Activated effector memory CD4-positive, alpha-beta T cell treated with Interleukin-2 at 50 U/mL for 16 hours (primary cell): Measurements from ENCODE around the gene PTPRU.

ENCODE experiments used
- DNase-seq: peaks from one replicate; pipeline ENCODE4 v3.0.0-alpha.2; 2020

The PTPRU gene

GRCh38 chr1:29320156-29320940 is 84.0 kb downstream of the PTPRU start:
- DNase-seq, result no peak

GRCh38 chr1:29321176-29321575 is 84.9 kb downstream of the PTPRU start:
- no peak for DNase-seq

DNA sequence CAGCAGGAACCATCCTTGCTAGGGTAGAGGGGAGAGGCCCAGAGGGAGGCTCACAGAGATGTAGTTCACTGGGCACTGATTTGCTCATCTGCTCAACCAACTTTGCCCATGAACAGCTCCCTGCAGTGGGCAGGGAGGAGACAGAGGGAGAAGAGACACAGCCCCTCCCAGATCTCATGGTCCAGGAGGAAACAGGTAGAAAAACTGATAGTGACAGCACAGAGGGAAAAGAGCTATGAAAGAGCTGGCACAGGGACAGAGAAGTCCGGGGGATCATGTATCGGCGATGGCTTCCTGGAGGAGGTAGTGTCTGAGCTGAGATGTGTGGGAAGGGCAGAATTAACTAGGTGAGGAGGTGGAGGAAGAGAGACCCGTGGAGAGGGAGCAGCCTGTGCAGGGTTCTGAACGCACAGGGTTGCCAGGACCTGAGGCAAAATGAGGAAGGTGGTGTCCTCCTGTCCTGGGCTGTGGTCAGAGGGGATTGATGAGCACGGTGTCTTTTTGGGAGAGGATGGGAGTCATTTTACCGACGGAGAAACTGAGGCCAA is 85.9 kb downstream of the PTPRU start:
- DNase-seq, result no peak

DNA sequence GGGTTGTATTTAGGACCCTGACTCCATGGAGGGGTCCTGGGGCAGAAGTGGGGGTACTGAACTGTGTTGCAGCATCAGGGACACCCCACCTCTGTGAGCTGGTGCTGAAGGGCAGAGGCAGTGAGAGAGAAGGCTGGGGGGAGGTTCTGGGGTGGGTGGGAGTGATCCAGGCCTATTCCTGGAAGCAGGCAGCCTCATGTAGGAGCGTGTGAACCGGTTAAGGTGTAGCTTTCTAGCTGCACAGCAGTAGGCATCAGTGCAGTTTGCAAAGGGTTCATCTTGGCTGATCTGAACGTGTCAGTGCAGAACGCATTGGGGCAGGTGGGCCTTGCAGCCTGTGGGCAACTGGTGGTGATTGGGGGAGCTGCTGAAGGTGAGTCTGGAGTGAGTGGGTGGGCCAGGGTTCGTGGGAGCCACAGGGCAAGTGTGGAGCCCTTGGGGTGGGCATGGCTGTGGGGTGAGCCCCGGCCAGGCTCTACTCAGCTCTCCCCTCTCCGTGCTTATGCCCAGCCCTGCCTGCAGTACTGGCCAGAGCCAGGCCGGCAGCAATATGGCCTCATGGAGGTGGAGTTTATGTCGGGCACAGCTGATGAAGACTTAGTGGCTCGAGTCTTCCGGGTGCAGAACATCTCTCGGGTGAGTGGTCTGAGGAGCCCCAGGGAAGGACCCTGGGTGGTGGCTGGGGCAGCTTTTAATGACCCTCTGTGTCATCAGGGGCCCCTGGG is 86.7 kb downstream of the PTPRU start:
- no peak for DNase-seq

GRCh38 chr1:29323636-29324035 is 87.3 kb downstream of the PTPRU start:
- DNase-seq, result no peak

DNA sequence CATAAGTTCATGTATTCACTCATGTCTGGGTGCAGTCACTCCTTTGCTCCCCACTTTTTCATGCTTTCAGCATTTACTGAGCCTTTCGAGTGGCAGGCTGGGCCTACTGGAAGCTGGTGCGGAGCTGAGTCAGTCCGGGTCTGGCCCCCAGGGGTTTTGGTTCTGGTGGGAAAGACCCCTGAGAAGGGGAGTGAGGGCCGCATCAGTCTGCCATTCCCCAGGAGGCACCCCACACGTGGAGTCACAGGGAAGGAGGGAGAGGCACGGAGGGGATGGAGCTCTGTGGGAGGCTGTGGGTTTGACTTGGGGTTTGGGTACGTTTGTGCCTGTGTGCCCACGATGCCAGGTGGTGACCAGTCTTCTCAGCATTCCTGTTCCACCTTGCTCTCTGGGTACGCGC is 87.9 kb downstream of the PTPRU start:
- no peak for DNase-seq

GRCh38 chr1:29324771-29325351 is 88.5 kb downstream of the PTPRU start:
- no peak for DNase-seq

DNA sequence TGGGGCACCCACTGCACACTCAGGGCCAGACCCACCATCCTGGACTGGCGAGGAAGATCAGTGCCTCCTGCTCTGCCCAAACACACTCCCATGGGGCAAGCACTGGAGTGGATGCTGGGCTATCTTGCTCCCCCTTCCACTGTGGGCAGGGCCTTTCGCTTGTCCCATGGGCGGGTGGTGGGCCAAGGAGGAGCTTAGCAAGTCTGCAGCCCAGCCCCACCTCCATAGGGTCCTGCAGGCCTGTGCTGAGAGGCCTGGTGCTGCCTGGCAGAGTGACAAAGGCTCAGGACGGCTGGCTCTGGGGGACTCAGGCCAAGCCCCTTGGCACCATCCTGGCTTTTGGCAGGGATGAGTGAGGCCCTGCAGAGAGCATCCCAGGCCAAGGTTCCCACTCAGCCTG is 89.4 kb downstream of the PTPRU start:
- no peak for DNase-seq

DNA sequence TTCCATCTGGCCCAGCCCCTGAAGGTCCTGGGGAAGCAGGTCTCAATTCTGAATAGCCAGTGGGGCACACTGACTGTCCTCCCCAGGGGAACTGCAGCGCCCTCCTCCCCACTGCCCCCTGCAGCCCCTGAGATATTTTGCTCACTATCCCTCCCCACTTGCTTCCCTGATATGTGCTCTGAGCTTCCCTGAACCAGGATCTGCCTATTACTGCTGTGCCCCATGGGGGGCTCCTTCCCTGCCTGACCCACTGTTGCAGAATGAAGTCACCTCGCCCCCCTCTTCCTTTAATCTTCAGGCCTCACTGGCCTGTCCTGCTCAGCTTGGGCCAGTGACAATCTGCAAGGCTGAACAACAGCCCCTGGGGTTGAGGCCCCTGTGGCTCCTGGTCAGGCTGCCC is 89.8 kb downstream of the PTPRU start:
- no peak for DNase-seq

- no peak for DNase-seq
Observed at GRCh38 chr1:29327223-29327935, 91.1 kb downstream of the PTPRU start.

GRCh38 chr1:29329022-29329775 is 92.9 kb downstream of the PTPRU start:
- no peak for DNase-seq

GRCh38 chr1:29330089-29330488 is 93.8 kb downstream of the PTPRU start:
- DNase-seq, result no peak

DNA sequence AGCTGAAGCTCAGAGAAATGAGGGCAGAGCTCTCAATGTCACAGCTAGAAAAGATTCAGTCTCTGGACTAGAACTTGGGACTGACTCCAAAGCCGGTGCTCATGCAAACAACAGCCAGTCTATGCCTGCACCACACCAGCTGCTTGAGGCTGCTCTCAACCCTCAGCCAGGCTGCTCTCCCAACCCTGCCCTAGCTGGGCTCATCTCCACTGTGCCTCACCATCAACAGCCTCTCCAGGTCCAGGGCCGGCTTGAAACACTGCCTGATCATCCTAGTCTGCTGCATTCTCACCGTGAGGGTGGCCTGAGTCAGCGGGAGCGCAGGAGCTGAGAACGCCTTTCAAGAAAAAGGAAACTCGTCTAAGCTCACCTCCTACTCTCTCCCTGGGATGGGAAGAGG is 94.5 kb downstream of the PTPRU start:
- no peak for DNase-seq

DNA sequence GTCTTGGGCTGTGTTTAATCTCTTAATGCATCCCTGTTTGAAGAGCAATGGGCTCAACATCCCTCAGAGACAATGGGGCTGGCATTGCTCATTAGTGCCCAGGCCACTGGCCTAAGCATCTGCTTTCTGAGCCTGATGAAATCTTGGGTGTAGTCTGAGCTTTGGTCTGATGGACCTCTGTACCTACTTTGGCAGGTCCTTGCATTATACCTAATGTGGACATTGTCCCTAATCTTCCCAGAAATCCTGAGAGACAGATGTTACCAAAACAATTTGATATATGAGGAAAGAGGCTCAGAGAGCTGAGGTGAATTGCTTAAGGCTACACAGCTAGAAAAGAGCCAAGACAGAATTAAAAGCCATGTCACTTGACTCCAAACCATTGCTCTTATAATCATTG is 95.0 kb downstream of the PTPRU start:
- DNase-seq, result no peak

- no peak for DNase-seq
Observed at GRCh38 chr1:29331729-29332128, 95.4 kb downstream of the PTPRU start.

DNA sequence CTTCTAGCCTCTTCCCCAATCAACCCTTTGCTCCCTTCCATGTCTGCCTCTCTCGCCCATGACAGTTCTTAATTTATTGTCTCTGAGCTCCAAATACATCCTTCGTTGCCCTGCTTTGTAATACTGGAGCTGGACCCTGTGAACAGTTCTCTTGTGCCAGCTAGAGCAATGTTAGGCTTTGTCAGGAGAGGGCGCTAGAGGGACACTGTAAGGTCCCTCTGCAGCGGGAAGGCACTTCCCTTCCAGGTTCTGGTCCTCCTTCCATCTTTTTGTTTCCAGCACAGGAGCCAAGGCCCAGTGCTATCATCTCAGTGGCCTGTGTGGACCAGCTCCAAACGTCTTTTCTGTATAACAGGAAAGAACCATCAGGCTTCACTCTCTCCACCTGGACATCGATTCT is 95.9 kb downstream of the PTPRU start:
- no peak for DNase-seq

DNA sequence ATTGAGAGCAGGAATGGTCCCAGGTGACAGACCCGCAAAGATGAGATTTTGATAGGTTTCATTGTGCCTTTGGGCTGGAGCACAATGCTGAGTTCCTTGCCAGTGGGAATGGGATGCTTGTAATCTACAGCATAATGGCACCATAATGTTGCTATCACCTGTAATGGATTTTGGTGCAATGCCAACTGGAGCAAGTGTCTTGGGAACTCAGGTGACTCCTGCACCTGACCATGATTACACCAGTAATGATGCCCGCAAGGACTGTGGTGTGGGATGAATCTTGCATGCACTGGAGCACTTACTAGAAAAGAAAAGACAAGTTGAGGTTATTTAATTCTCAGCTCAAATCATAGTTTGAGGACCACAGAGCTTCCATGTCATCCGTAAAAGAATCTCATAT is 96.7 kb downstream of the PTPRU start:
- no peak for DNase-seq

DNA sequence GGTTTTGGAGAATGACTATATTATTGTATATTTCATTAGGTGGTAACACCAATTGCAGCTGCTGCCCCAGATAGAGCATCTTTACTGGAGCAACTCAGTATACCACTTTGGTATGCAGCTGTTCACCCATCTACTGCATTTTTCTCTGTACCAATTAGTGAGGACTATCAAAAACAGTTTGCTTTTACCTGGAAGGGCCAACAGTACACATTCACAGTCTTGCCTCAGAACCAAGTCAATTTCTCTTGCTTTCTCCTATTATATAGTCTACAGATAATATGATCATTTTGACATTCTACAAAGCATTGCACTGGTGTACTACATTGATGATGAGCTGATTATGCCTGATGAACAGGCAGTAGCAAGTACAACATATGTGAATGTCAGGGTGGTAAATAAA is 99.3 kb downstream of the PTPRU start:
- DNase-seq, result no peak

DNA sequence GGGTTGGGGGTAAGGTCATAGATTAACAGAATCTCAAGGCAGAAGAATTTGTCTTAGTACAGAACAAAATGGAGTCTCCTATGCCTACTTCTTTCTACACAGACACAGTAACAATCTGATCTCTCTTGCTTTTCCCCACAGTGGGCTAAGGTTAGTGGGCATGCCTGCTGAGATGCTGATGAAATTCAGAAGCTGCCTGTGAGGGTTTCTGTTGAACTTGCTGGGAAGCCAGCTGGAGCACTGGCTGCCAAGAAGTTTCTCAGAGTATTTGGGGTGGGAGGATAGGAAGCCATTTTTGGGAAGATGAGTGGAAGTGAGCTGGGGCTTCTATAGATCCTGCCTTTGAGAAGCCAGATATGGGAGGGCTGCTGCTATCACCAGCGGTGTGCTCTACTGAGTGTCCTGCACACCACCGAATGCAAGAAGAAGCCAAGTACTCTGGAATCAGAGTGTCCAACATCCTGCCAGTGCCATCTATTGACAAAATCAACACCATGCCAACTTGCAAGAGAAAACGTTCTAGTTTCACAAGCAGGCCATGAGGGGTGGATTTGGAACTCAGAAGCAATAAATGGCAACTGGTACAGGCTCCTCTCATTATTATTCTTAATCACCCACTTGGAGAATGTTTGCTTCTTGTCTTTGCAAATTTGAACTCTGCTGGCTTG is 102.7 kb downstream of the PTPRU start:
- no peak for DNase-seq

DNA sequence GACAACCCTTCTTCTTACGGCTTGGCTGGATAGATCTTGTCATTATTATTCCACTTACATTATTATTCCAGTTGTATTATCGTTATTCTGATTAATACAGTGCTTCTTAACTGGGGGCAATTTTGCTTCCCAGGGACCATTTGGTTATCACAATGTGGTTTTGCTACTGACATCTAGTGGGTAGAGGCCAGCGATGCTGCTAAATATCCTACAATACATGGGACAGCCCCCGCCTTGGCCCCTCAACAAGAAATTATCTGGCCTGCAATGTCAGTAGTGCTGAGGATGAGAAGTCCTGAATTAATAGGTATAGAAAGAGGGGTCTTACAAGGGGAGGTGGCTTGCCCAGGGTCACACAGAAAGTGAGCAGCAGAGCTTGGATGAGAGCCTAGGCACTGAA is 105.6 kb downstream of the PTPRU start:
- no peak for DNase-seq

- DNase-seq, result no peak
Observed at GRCh38 chr1:29342351-29342750, 106.0 kb downstream of the PTPRU start.

DNA sequence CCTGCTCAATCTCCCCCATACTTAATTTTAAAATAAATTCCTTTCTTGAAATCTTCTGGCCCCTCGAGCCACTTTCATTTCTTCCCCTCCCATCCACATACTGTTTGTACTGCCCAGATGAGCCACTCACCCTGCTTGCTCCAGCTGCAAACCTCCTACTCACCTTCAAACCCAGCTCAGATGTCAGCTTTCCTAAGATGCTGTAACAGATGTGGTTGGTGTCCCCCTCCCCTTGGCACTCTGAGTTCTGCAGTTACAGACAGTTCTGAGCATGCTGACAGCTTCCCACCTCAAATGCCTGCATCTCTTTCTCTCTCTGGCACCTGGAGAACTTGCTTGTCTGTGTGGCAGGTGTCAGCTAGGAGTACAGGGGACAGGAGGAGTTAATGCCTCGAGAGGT is 106.7 kb downstream of the PTPRU start:
- DNase-seq, result no peak
